ENCODE results near the gene CCL17. TPM values are rescaled to one million over a fixed set of nuclear protein-coding genes. Genes with fewer than 3 reads are reported as not detected.

Gene CCL17
- total RNA-seq, 2 experiments from 2014 or later, result not detected

DNA sequence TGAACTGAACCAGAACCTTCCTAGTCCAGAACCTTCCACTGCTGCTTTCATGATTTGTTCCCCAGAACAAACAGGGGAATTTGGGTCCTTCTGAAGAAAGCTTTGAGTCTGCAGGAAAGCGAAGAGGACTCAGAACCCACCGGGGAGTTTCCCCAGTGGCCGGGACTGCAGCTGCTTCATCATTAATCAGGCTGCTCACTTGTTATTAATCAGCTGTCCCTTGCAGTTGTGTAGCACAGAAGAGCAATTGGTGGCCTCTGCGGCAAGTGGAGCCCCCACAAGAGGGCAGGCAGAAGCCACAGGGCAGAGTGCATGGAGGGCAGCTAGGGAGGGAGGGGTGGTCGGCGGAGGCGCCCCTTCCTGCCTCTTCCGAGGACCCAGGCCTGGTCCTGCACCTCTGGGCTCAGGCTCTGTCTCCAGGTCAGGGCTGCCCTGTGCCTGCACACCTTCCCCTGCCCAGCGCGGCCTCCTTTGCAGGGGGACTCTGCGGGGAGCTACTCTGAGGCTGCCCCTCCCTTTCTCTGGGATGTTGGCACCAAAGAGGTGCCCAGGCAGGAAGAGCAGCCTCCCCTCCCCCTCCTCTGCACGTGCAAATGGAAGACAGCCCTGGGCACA, 6.9 kb downstream of the CCL17 start:
- Mint-ChIP-seq H3K27me3 (ENCODE audit: low read depth) (no peaks in the 10 kb centered on the region), H3K9me3 (no peaks in the 10 kb centered on the region), H3K4me1 (ENCODE audit: low read depth) (no peaks in the 10 kb centered on the region), H3K36me3 (ENCODE audit: low read depth) (no peaks in the 10 kb centered on the region), H3K4me3 (no peak overlapping the region), H3K27ac (no peak overlapping the region)
- intact Hi-C loops (cut with micrococcal nuclease), result no loop called here
- CTCF ChIA-PET, result interaction anchor here (0.8 to 3.3 kb wide), 5 partner anchors 9 to 111 kb away, joined by 3 to 13 read pairs (median 3); no protein-coding TSS in a partner anchor
- DNase-seq, result no peak

DNA sequence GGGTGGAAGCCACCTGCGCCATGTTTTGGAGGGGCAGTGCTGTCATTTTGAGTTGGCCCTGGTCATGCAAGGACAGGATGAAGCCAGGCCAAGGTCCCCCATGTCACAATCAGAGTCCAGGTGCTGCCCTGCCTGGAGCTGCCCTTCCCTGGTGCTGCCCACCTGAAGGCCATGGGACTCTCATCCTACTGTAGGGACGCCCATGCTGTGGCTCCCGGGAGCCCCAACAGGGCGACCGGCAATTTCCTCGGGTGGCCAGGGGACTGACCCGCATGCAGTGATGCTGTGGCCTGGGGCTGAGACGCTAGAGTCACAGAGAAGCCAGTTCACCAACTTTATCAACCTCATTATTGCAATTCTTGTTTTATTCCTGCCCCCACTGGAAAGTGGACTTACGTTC, 8.0 kb downstream of the CCL17 start:
- peaks cover 5% of the 10 kb centered on the region for H3K4me1 Mint-ChIP-seq (ENCODE audit: low read depth)
- H3K27me3 Mint-ChIP-seq (ENCODE audit: low read depth), result no peaks in the 10 kb centered on the region
- CTCF ChIA-PET, result interaction anchor here (1.0 to 3.3 kb wide), 4 partner anchors 10 to 112 kb away, joined by 3 to 13 read pairs (median 6); no protein-coding TSS in a partner anchor
- no peaks in the 10 kb centered on the region for H3K36me3 Mint-ChIP-seq (ENCODE audit: low read depth)
- intact Hi-C loops (cut with micrococcal nuclease), result no loop called here
- no peak overlapping the region for H3K4me3 Mint-ChIP-seq
- H3K27ac Mint-ChIP-seq, result no peak overlapping the region
- DNase-seq, result no peak
- H3K9me3 Mint-ChIP-seq, result no peaks in the 10 kb centered on the region

DNA sequence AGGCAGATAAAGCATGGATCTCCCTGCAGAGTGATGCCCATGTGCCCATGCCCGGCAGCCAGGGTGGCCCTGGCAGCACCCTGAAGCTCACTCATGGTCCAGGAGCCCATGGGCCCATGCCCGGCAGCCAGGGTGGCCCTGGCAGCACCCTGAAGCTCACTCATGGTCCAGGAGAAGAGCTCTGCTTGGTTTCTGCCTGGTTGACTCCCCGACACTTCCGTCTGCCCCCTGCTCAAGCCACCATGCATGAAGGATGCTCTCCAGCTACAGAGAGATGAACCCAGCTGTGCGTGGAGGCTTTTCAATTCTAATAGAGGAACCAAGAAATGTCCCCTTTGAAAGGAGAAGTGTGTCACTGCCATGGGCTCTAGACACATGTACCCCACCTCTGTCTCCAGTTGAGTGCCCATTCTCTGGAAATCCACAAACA, 8.7 kb downstream of the CCL17 start:
- intact Hi-C loops (cut with micrococcal nuclease), result no loop called here
- no peak for DNase-seq
- H3K4me1 Mint-ChIP-seq (ENCODE audit: low read depth), result peaks cover 9% of the 10 kb centered on the region
- CTCF ChIA-PET, result interaction anchor here (1.0 to 3.3 kb wide), 3 partner anchors 9 to 113 kb away, joined by 3 to 13 read pairs (median 8); no protein-coding TSS in a partner anchor
- no peak overlapping the region for H3K4me3 Mint-ChIP-seq
- no peaks in the 10 kb centered on the region for H3K27me3 Mint-ChIP-seq (ENCODE audit: low read depth)
- no peaks in the 10 kb centered on the region for H3K36me3 Mint-ChIP-seq (ENCODE audit: low read depth)
- H3K9me3 Mint-ChIP-seq, result no peaks in the 10 kb centered on the region
- no peak overlapping the region for H3K27ac Mint-ChIP-seq

DNA sequence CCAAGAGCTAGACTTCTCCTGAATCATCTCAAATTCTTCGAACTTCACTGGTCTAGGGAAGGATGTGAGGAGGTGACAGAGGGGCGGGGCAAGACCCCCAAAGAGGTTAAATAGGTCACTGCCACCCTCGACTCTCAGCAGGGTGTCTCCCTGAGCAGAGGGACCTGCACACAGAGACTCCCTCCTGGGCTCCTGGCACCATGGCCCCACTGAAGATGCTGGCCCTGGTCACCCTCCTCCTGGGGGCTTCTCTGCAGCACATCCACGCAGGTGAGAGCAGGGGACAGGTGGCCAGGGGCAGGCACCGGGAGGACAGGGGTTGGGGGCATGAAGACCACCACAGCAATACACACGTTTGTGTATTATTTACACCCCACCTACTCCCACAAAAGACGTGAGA, 9.2 kb downstream of the CCL17 start:
- H3K27me3 Mint-ChIP-seq (ENCODE audit: low read depth), result no peaks in the 10 kb centered on the region
- H3K9me3 Mint-ChIP-seq, result no peaks in the 10 kb centered on the region
- no peak overlapping the region for H3K27ac Mint-ChIP-seq
- peaks cover 9% of the 10 kb centered on the region for H3K4me1 Mint-ChIP-seq (ENCODE audit: low read depth)
- H3K36me3 Mint-ChIP-seq (ENCODE audit: low read depth), result no peaks in the 10 kb centered on the region
- intact Hi-C loops (cut with micrococcal nuclease), result no loop called here
- H3K4me3 Mint-ChIP-seq, result no peak overlapping the region
- CTCF ChIA-PET, result interaction anchor here (1.0 to 3.3 kb wide), 3 partner anchors 9 to 113 kb away, joined by 3 to 13 read pairs (median 8); no protein-coding TSS in a partner anchor
- DNase-seq, result no peak

DNA sequence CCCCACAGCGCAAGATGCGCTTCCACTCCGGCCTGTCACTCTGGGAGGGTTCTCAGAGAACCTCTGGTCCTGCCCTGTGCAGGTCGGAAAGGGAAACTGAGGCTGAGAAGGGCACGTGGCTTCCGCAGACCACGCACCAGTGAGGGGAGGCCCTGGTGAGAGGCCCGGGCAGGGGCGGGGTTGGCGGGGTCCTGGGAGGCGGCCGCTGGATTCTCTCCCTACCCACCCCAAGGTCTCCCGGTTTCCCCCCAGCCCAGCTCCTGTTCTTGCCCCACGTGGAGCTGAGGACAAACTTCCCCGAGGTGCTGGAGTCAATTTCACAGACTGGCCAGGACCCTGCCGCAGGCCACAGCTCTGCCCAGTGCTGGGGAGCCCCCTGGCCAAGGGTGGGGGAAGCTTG, 11.5 kb downstream of the CCL17 start:
- DNase-seq, result no peak
- H3K4me3 Mint-ChIP-seq, result no peak overlapping the region
- H3K9me3 Mint-ChIP-seq, result no peaks in the 10 kb centered on the region
- peaks cover 16% of the 10 kb centered on the region for H3K4me1 Mint-ChIP-seq (ENCODE audit: low read depth)
- CTCF ChIA-PET, result interaction anchor here (0.6 to 5.4 kb wide), 22 partner anchors 16 to 331 kb away, joined by 3 to 191 read pairs (median 5); partner anchors contain the start of genes CIAPIN1, COQ9 and CPNE2
- no peak overlapping the region for H3K27ac Mint-ChIP-seq
- intact Hi-C loops (cut with micrococcal nuclease), result loop anchor here (5.0 kb wide), 1 partner anchor 229 kb away; the partner anchor contains the start of genes PSME3IP1 and RSPRY1
- no peaks in the 10 kb centered on the region for H3K27me3 Mint-ChIP-seq (ENCODE audit: low read depth)
- H3K36me3 Mint-ChIP-seq (ENCODE audit: low read depth), result no peaks in the 10 kb centered on the region

DNA sequence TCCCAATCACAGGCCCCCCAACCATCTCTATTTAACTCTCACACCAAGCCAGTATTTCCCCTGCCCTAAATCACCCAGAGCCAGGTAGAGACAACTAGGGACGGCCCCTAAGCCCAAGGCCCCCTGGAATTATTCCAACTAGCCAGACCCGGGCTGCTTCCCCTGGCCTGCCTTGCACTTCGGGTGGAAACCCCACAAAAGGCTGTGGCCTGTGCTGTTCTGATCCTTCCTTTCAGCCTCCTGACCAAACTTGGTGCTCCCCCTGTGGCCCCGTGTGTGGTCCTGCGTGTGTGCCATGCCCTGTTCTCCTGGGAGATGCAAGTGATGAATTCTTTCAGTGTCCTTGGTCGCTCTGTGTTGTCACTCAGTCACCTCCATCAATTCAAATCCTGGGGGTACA, 14.9 kb downstream of the CCL17 start:
- H3K36me3 Mint-ChIP-seq (ENCODE audit: low read depth), result no peaks in the 10 kb centered on the region
- H3K9me3 Mint-ChIP-seq, result no peaks in the 10 kb centered on the region
- H3K4me3 Mint-ChIP-seq, result no peak overlapping the region
- DNase-seq, result no peak
- H3K4me1 Mint-ChIP-seq (ENCODE audit: low read depth), result peaks cover 16% of the 10 kb centered on the region
- CTCF ChIA-PET, result interaction anchor here (0.6 to 5.4 kb wide), 23 partner anchors 12 to 206 kb away, joined by 3 to 191 read pairs (median 4); partner anchors contain the start of gene POLR2C
- no peaks in the 10 kb centered on the region for H3K27me3 Mint-ChIP-seq (ENCODE audit: low read depth)
- no peak overlapping the region for H3K27ac Mint-ChIP-seq
- intact Hi-C loops (cut with micrococcal nuclease), result loop anchor here (1.0 to 5.0 kb wide), 5 partner anchors 14 to 232 kb away; partner anchors contain the start of genes POLR2C, PSME3IP1 and RSPRY1

DNA sequence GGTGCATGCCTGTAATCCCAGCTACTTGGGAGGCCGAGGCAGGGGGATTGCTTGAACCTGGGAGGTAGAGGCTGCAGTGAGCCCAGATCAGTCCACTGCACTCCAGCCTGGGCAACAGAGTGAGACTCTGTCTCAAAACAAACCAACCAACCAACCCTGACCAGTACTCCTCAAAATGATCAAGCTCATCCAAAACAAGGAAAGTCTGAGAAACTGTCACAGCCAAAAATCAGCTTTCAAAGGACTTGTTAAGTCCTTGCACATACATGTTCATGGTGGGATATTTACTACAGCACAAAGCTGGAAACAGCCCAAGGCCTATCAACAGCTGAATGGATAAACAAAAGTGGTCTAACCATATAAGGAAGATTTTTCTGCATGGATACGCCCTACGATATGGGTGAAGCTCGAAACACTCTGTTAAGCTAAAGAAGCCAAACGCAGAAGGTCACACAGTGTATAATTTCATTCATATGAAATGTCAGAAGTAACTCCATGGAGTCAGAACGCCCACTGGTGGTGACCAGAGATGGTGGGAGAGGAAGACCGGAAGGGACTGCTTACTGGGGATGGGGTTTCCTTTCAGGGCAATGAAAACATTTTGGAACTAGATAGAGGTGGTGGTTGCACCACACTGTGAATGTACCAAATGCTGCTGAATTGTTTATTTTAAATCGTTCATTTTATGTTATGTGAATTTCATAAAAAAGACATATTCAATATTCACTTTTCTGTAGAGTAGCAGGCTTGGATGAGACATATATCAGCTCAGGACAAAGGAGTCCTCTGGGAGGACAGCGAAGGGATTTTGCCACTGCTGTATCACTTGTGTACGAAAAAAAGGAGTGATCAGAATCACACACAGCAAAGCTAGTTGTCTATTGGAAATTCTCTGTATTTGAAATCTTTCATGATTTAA, 17.7 kb downstream of the CCL17 start:
- intact Hi-C loops (cut with micrococcal nuclease), result no loop called here
- peaks cover 11% of the 10 kb centered on the region for H3K4me1 Mint-ChIP-seq (ENCODE audit: low read depth)
- H3K4me3 Mint-ChIP-seq, result no peak overlapping the region
- no peaks in the 10 kb centered on the region for H3K27me3 Mint-ChIP-seq (ENCODE audit: low read depth)
- DNase-seq, result peak; percentile 33
- H3K27ac Mint-ChIP-seq, result no peak overlapping the region
- peaks cover 4% of the 10 kb centered on the region for H3K36me3 Mint-ChIP-seq (ENCODE audit: low read depth)
- no peaks in the 10 kb centered on the region for H3K9me3 Mint-ChIP-seq
- CTCF ChIA-PET, result interaction anchor here (0.5 to 2.0 kb wide), 10 partner anchors 10 to 338 kb away, joined by 3 to 11 read pairs (median 4); no protein-coding TSS in a partner anchor

DNA sequence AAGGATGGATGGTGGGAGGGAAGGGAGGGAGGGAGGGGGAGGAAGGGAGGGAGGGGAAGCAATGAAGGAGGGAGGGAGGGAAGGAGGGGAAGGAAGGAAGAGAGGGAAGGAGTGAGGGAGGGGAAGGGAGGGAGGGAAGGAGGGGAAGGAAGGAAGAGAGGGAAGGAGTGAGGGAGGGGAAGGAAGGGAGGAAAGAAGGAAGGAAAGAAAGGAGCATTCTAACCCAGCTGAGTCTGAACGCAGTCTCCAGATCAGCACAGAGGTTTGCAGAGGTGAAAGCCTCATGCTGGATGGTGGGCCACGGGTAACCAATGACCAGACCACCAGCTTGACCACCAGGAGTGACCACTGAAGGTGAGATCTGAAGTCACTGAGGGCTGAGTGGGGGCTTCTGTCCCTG, 18.6 kb downstream of the CCL17 start:
- intact Hi-C loops (cut with micrococcal nuclease), result no loop called here
- Mint-ChIP-seq H3K9me3 (no peaks in the 10 kb centered on the region), H3K4me3 (no peak overlapping the region), H3K4me1 (ENCODE audit: low read depth) (peaks cover 7% of the 10 kb centered on the region), H3K27ac (no peak overlapping the region), H3K36me3 (ENCODE audit: low read depth) (peaks cover 10% of the 10 kb centered on the region), H3K27me3 (ENCODE audit: low read depth) (no peaks in the 10 kb centered on the region)
- CTCF ChIA-PET, result interaction anchor here (0.6 to 2.2 kb wide), 8 partner anchors 10 to 894 kb away, joined by 3 to 11 read pairs (median 4); no protein-coding TSS in a partner anchor
- no peak for DNase-seq

DNA sequence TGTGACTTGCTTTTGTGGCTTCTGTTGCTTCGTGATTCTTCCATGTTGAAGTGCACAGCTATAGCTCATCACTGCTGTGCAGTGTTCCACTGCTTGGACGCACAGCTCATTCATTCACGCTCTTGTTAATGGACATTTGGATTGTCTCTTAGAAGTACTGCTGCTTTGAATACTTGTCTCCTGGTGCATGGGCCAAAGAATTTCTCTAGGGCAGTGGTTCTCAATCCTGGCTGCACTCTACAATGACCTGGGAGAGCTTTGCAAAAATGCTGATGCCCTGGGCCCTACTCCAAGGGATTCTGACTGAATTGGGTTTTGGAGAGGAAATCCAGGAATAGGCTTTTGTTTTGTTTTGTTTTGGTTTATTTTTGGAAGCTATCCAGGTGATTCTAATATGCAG, 20.0 kb downstream of the CCL17 start:
- Mint-ChIP-seq H3K4me1 (ENCODE audit: low read depth) (peaks cover 1% of the 10 kb centered on the region), H3K36me3 (ENCODE audit: low read depth) (peaks cover 16% of the 10 kb centered on the region), H3K27ac (no peak overlapping the region), H3K9me3 (no peaks in the 10 kb centered on the region), H3K27me3 (ENCODE audit: low read depth) (no peaks in the 10 kb centered on the region), H3K4me3 (no peak overlapping the region)
- CTCF ChIA-PET, result interaction anchor here (0.6 to 2.2 kb wide), 4 partner anchors 9 to 124 kb away, joined by 3 to 6 read pairs (median 4); no protein-coding TSS in a partner anchor
- intact Hi-C loops (cut with micrococcal nuclease), result no loop called here
- DNase-seq, result no peak

DNA sequence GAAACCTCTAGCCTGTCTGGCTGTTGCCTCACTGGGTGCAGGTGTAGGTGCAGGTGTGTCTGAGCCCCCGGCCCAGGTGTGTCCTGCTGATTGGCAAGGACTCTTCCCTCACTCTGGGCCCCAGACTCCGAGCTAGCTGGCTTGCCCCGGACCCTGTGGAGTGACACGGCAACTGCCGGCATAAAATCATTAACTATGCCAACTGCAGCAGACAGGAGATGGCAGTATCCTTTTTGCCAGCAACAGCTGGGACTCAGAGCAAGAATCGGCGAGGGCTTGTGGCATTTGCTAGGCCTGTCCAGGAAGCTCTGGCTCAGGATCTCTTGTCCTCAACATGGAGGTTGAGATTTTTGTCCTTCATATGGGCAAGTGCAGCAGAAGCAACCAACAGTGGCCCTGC, 21.8 kb downstream of the CCL17 start:
- H3K36me3 Mint-ChIP-seq (ENCODE audit: low read depth), result peaks cover 28% of the 10 kb centered on the region
- no peaks in the 10 kb centered on the region for H3K27me3 Mint-ChIP-seq (ENCODE audit: low read depth)
- intact Hi-C loops (cut with micrococcal nuclease), result no loop called here
- no peaks in the 10 kb centered on the region for H3K4me1 Mint-ChIP-seq (ENCODE audit: low read depth)
- no peak for DNase-seq
- CTCF ChIA-PET, result interaction anchor here (1.5 kb wide), 1 partner anchor 9 kb away, joined by 4 read pairs; no protein-coding TSS in a partner anchor
- H3K4me3 Mint-ChIP-seq, result no peak overlapping the region
- no peaks in the 10 kb centered on the region for H3K9me3 Mint-ChIP-seq
- H3K27ac Mint-ChIP-seq, result no peak overlapping the region

DNA sequence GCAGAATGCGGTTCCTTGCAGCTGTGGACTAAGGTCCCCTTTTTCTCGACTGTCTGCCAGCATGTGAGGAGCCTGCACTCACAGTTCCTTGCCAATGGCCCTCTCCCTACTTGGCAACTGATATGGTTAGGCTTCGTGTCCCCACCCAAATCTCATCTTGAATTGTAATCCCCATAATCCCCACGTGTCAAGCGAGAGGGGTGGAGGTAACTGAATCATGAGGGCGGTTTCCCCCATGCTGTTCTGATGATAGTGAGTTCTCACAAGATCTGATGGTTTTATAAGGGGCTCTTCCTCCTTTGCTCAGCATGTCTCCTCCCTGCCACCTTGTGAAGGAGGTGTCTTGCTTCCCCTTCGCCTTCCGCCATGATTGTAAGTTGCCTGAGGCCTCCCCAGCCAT, 22.7 kb downstream of the CCL17 start:
- H3K36me3 Mint-ChIP-seq (ENCODE audit: low read depth), result peaks cover 31% of the 10 kb centered on the region
- CTCF ChIA-PET, result interaction anchor here (0.6 to 1.5 kb wide), 2 partner anchors 10 to 24 kb away, joined by 3 to 4 read pairs; no protein-coding TSS in a partner anchor
- DNase-seq, result no peak
- H3K4me1 Mint-ChIP-seq (ENCODE audit: low read depth), result no peaks in the 10 kb centered on the region
- H3K27me3 Mint-ChIP-seq (ENCODE audit: low read depth), result no peaks in the 10 kb centered on the region
- H3K4me3 Mint-ChIP-seq, result no peak overlapping the region
- no peaks in the 10 kb centered on the region for H3K9me3 Mint-ChIP-seq
- H3K27ac Mint-ChIP-seq, result no peak overlapping the region
- intact Hi-C loops (cut with micrococcal nuclease), result no loop called here

DNA sequence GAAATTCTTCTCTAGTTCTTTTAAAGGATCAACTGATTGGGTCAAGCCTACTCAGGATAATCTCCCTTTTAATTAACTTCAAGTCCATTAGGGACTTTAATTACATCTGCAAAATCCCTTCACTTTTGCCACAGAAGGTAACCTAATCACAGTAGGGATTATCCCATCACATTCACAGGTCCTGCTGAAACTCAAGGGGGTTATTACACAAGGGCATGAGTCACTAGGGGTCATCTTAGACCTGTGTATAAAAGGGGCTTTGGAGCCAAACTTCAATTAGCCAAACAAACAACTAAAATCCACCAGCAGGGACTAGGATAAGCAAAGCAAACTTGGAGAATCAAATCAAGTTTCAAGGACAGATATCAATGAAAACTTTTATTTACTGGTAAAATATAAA, 23.3 kb downstream of the CCL17 start:
- H3K27me3 Mint-ChIP-seq (ENCODE audit: low read depth), result no peaks in the 10 kb centered on the region
- peaks cover 33% of the 10 kb centered on the region for H3K36me3 Mint-ChIP-seq (ENCODE audit: low read depth)
- no peak overlapping the region for H3K27ac Mint-ChIP-seq
- H3K4me3 Mint-ChIP-seq, result no peak overlapping the region
- CTCF ChIA-PET, result no interaction called here
- intact Hi-C loops (cut with micrococcal nuclease), result no loop called here
- no peaks in the 10 kb centered on the region for H3K9me3 Mint-ChIP-seq
- H3K4me1 Mint-ChIP-seq (ENCODE audit: low read depth), result peaks cover under 1% of the 10 kb centered on the region
- no peak for DNase-seq
